GM18526 (cell line): ENCODE results near the gene GMPPA.

ENCODE experiments used
- POLR2A ChIP-seq: IDR thresholded peaks from 3 replicates; pipeline ENCODE4 v1.6.1; 2011; ENCODE audit not compliant: insufficient read length; ENCODE audit errors: extremely low read depth

Gene GMPPA

GRCh38 chr2:219464286-219465032 is 34.2 kb upstream of the GMPPA start:
- no peak for TF ChIP-seq POLR2A

- no peak for TF ChIP-seq POLR2A
Observed at GRCh38 chr2:219465659-219466561, 32.8 kb upstream of the GMPPA start.

GRCh38 chr2:219466816-219467735 is 31.6 kb upstream of the GMPPA start:
- TF ChIP-seq POLR2A: no peak

GRCh38 chr2:219467736-219468075 is 31.0 kb upstream of the GMPPA start:
- no peak for TF ChIP-seq POLR2A

GRCh38 chr2:219468410-219469185 is 30.1 kb upstream of the GMPPA start:
- TF ChIP-seq POLR2A: no peak

GRCh38 chr2:219469186-219469724 is 29.4 kb upstream of the GMPPA start:
- TF ChIP-seq POLR2A: no peak

GRCh38 chr2:219470429-219470828 is 28.3 kb upstream of the GMPPA start:
- no peak for TF ChIP-seq POLR2A

- TF ChIP-seq POLR2A: no peak
Observed at GRCh38 chr2:219471476-219472371, 27.0 kb upstream of the GMPPA start.

GRCh38 chr2:219472629-219473187 is 26.0 kb upstream of the GMPPA start:
- TF ChIP-seq POLR2A: no peak

GRCh38 chr2:219473511-219473910 is 25.2 kb upstream of the GMPPA start:
- no peak for TF ChIP-seq POLR2A

- TF ChIP-seq POLR2A: no peak
Observed at GRCh38 chr2:219474285-219475060, 24.2 kb upstream of the GMPPA start.

GRCh38 chr2:219475278-219475677 is 23.4 kb upstream of the GMPPA start:
- no peak for TF ChIP-seq POLR2A
